ENCODE measurements around the gene PDS5B.

DNA sequence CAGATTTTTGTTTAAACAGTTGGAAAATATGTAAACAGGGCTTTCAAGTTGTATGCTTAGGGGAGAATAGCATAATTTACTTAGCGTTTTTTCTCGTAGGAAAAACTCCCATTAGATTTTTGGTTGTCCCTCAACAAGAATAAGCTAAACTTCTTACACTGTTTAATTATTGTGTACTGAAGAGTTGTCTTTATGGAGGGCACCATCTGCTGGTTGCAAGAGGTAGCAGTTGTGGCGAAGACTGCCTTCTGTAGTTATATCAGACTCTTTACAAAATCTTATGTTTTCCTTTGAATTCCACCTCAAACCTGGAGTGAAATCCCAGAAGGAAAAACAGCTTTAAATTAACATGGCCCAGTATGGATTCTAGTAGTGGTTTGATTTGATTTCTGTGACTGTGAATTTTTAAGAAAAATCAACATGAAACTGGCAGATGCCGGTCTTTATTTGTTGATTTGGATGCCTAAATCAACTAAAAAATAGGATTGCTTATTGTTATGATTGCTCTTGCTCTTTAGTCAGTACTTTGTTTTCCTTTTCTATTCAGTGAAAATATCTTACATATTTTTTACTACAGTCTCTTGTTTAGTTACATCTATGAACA lies 53.4 kb downstream of the PDS5B start:
- TF ChIP-seq, protein P1, sequence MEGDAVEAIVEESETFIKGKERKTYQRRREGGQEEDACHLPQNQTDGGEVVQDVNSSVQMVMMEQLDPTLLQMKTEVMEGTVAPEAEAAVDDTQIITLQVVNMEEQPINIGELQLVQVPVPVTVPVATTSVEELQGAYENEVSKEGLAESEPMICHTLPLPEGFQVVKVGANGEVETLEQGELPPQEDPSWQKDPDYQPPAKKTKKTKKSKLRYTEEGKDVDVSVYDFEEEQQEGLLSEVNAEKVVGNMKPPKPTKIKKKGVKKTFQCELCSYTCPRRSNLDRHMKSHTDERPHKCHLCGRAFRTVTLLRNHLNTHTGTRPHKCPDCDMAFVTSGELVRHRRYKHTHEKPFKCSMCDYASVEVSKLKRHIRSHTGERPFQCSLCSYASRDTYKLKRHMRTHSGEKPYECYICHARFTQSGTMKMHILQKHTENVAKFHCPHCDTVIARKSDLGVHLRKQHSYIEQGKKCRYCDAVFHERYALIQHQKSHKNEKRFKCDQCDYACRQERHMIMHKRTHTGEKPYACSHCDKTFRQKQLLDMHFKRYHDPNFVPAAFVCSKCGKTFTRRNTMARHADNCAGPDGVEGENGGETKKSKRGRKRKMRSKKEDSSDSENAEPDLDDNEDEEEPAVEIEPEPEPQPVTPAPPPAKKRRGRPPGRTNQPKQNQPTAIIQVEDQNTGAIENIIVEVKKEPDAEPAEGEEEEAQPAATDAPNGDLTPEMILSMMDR (IDR thresholded peaks at IDR 0.05), result peak; percentile 82 to 89 (median 86)
- TF ChIP-seq POLR2A (IDR thresholded peaks at IDR 0.05), result no peak
